Endothelial cell of hepatic sinusoid (primary cell): Measurements from ENCODE around the gene DPCD.

Experiments
- in situ Hi-C: cut with HindIII; loops from 2 replicates; pipeline ENCODE4 v1.10.0; 2017; ENCODE audit warnings: low sequenced_read_pairs

DPCD gene

GRCh38 chr10:101587725-101588653 lies at the start of gene DPCD, which contains the start of gene POLL:
Gene DPCD, plus strand, starts transcription at chr10:101588321. Its CDS starts 16 bp downstream, at chr10:101588337.
Gene POLL, minus strand, starts transcription at chr10:101588257. Its CDS starts 897 bp downstream, at chr10:101587360.
- in situ Hi-C loops, result no loop called here

- in situ Hi-C loops, result no loop called here
Measured at GRCh38 chr10:101538446-101538845, 49.7 kb upstream of the DPCD start.

GRCh38 chr10:101545898-101546297 lies 42.2 kb upstream of the DPCD start:
- in situ Hi-C loops, result no loop called here

- in situ Hi-C loops, result no loop called here
Measured at GRCh38 chr10:101550965-101551364, 37.2 kb upstream of the DPCD start.

- in situ Hi-C loops, result no loop called here
Measured at GRCh38 chr10:101552442-101552841, 35.7 kb upstream of the DPCD start.

GRCh38 chr10:101557541-101557940 lies 30.6 kb upstream of the DPCD start:
- in situ Hi-C loops, result no loop called here

GRCh38 chr10:101558204-101558603 lies 29.9 kb upstream of the DPCD start:
- in situ Hi-C loops, result no loop called here

GRCh38 chr10:101558671-101559595 lies 29.2 kb upstream of the DPCD start:
- in situ Hi-C loops, result no loop called here

GRCh38 chr10:101559596-101560297 lies 28.4 kb upstream of the DPCD start:
- in situ Hi-C loops, result loop anchor here (10.0 kb wide), 1 partner anchor 285 kb away; no protein-coding TSS in a partner anchor

GRCh38 chr10:101560298-101561067 lies 27.6 kb upstream of the DPCD start:
- in situ Hi-C loops, result loop anchor here (10.0 kb wide), 1 partner anchor 286 kb away; no protein-coding TSS in a partner anchor

GRCh38 chr10:101561068-101561915 lies 26.8 kb upstream of the DPCD start:
- in situ Hi-C loops, result loop anchor here (10.0 kb wide), 1 partner anchor 286 kb away; no protein-coding TSS in a partner anchor

- in situ Hi-C loops, result loop anchor here (10.0 kb wide), 1 partner anchor 287 kb away; no protein-coding TSS in a partner anchor
Measured at GRCh38 chr10:101562231-101562630, 25.9 kb upstream of the DPCD start.

- in situ Hi-C loops, result loop anchor here (10.0 kb wide), 1 partner anchor 288 kb away; no protein-coding TSS in a partner anchor
Measured at GRCh38 chr10:101563007-101563406, 25.1 kb upstream of the DPCD start.

- in situ Hi-C loops, result loop anchor here (10.0 kb wide), 1 partner anchor 289 kb away; no protein-coding TSS in a partner anchor
Measured at GRCh38 chr10:101563497-101564040, 24.6 kb upstream of the DPCD start.

- in situ Hi-C loops, result loop anchor here (10.0 kb wide), 1 partner anchor 290 kb away; no protein-coding TSS in a partner anchor
Measured at GRCh38 chr10:101564490-101564991, 23.6 kb upstream of the DPCD start.

GRCh38 chr10:101565370-101565900 lies 22.7 kb upstream of the DPCD start:
- in situ Hi-C loops, result loop anchor here (10.0 kb wide), 1 partner anchor 291 kb away; no protein-coding TSS in a partner anchor

- in situ Hi-C loops, result loop anchor here (10.0 kb wide), 1 partner anchor 291 kb away; no protein-coding TSS in a partner anchor
Measured at GRCh38 chr10:101565936-101566332, 22.2 kb upstream of the DPCD start.
